Astrocyte (in vitro differentiated cells and primary cell): ENCODE data around the gene IKBKE.

ENCODE experiments used
- EZH2 ChIP-seq: IDR thresholded peaks from 2 replicates; pipeline ENCODE4 v1.6.1; 2012; ENCODE audit warnings: mild to moderate bottlenecking, low read length, inconsistent platforms; ENCODE audit not compliant: insufficient read depth
- TF ChIP-seq, protein P1 (sequence below): IDR thresholded peaks from 2 replicates; pipeline ENCODE4 v1.5.1; 2011; ENCODE audit warnings: low read depth, mild to moderate bottlenecking, inconsistent platforms, low read length, moderate library complexity; ENCODE audit not compliant: insufficient read depth

DNA sequence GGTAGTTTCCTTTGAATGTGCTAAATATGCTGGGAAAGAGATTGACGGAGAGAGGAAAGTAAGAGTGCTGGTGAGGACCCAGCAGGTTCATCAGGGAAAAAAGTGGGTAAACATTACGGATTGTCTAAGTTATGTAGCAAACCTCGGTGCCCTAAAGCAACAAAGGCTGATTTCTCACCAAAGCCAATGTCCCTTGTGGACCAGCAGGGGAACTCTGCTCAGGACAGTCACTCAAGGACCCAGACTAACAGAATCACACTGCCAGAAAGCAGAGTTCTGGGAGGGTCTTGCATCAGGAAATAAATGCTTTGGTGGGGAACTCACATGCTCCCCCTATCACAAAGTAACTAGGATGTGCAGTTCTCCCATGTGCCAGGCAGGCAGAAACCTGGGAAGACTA, 1.7 kb upstream of the IKBKE start:
- TF ChIP-seq, protein P1, sequence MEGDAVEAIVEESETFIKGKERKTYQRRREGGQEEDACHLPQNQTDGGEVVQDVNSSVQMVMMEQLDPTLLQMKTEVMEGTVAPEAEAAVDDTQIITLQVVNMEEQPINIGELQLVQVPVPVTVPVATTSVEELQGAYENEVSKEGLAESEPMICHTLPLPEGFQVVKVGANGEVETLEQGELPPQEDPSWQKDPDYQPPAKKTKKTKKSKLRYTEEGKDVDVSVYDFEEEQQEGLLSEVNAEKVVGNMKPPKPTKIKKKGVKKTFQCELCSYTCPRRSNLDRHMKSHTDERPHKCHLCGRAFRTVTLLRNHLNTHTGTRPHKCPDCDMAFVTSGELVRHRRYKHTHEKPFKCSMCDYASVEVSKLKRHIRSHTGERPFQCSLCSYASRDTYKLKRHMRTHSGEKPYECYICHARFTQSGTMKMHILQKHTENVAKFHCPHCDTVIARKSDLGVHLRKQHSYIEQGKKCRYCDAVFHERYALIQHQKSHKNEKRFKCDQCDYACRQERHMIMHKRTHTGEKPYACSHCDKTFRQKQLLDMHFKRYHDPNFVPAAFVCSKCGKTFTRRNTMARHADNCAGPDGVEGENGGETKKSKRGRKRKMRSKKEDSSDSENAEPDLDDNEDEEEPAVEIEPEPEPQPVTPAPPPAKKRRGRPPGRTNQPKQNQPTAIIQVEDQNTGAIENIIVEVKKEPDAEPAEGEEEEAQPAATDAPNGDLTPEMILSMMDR = no peak
- no peak for TF ChIP-seq EZH2
